K562 (cell line): Measurements from ENCODE around the gene IL15RA. TPM values are rescaled to one million over a fixed set of nuclear protein-coding genes. Genes with fewer than 3 reads are reported as not detected.
A peak's percentile ranks its signal among the peaks of the same experiment; 100 is the strongest.

Experiments
- CCNT2 ChIP-seq: IDR thresholded peaks from 2 replicates; pipeline ENCODE4 v1.6.1; 2011; ENCODE audit warnings: borderline replicate concordance, low read depth, mild to moderate bottlenecking, moderate library complexity, mixed read lengths, low read length; ENCODE audit not compliant: insufficient read length; ENCODE audit errors: extremely low read depth
- CXXC5 ChIP-seq: fragments of 250-450 bp; sonication (Bioruptor Pico); IDR thresholded peaks from 2 replicates; pipeline ENCODE4 v1.8.0; 2022; ENCODE audit warnings: inconsistent platforms, mild to moderate bottlenecking, moderate library complexity
- HMGN3 ChIP-seq: IDR thresholded peaks from 2 replicates; pipeline ENCODE4 v1.6.1; 2011; ENCODE audit warnings: borderline replicate concordance, low read depth, mild to moderate bottlenecking, mixed read lengths, low read length; ENCODE audit not compliant: insufficient read length; ENCODE audit errors: extremely low read depth
- KLF10 ChIP-seq: fragments of 250-450 bp; sonication (Bioruptor Pico); IDR thresholded peaks from 2 replicates; pipeline ENCODE4 v1.6.1; 2021; ENCODE audit warnings: matching md5 sums
- RHOXF2B ChIP-seq: fragments of 250-450 bp; sonication (Bioruptor Pico); conservative IDR thresholded peaks from 2 replicates; pipeline ENCODE4 v1.5.1; 2021
- SAP30 ChIP-seq: fragments of 200-600 bp; sonication (generic); IDR thresholded peaks from 2 replicates; pipeline ENCODE4 v1.6.1; 2012; ENCODE audit warnings: borderline replicate concordance, low read depth, mild to moderate bottlenecking, moderate library complexity, low read length, control low read depth, inconsistent platforms; ENCODE audit not compliant: insufficient read depth, poor library complexity, severe bottlenecking
- SMARCA5 ChIP-seq: fragments of 450-650 bp; IDR thresholded peaks from 2 replicates; pipeline ENCODE4 v1.6.1; 2016
- TFAP4 ChIP-seq: sonication (generic); formaldehyde crosslinking; IDR thresholded peaks from 2 replicates; pipeline ENCODE4 v1.8.0; 2022; ENCODE audit warnings: missing genetic modification reagents, mild to moderate bottlenecking, moderate library complexity, borderline replicate concordance
- TSHZ1 ChIP-seq: fragments of 250-450 bp; sonication (Bioruptor Pico); IDR thresholded peaks from 2 replicates; pipeline ENCODE4 v1.4.0; 2020; ENCODE audit warnings: mild to moderate bottlenecking, moderate library complexity
- ZBTB7A ChIP-seq: IDR thresholded peaks from 2 replicates; pipeline ENCODE4 v1.6.1; 2011; ENCODE audit warnings: low read depth, mild to moderate bottlenecking, low read length, moderate library complexity, borderline replicate concordance; ENCODE audit not compliant: control insufficient read depth
- ZNF263 ChIP-seq: sonication (generic); formaldehyde crosslinking; IDR thresholded peaks from 2 replicates; pipeline ENCODE4 v1.8.0; 2022; ENCODE audit warnings: mild to moderate bottlenecking, missing genetic modification reagents, borderline replicate concordance
- ZNF407 ChIP-seq: fragments of 450-650 bp; IDR thresholded peaks from 2 replicates; pipeline ENCODE4 v1.6.1; 2016; ENCODE audit warnings: low read depth
- polyA plus RNA-seq, 8 experiments: library from polyadenylated mRNA; depleted of rRNA in 4 of 8; stranded (reverse) in 5 of 8; unstranded in 3 of 8; fragments of >200 nt; fragmentation: Nextera tagmentation in 2 of 8; fragmentation: Illumina TruSeq in 1 of 8; extraction: Ambion mirVana in 2 of 8; extraction: Trizol in 1 of 8; gene quantifications; 2 replicates each; pipeline versions ENCODE4 v1.2.1 to v1.2.3, GENCODE V29; 2011 to 2014; ENCODE audit warnings: inconsistent platforms in 1 of 8, missing spikeins in 1 of 8
- total RNA-seq, 7 experiments: library from RNA; depleted of rRNA in 6 of 7; stranded (reverse); fragments of >200 nt in 6 of 7; fragmentation: Illumina TruSeq in 2 of 7; extraction: Trizol in 2 of 7; gene quantifications; 2 replicates each; pipeline versions ENCODE4 v1.2.1 to v1.2.3, GENCODE V29; 2011 to 2021; ENCODE audit warnings: low replicate concordance in 1 of 7

The IL15RA gene
- total and polyA plus RNA-seq, 9 of the 15 experiments (the other 6 are each of a cell fraction or from before 2014, with no cell fraction given) = 1.2 to 11.7 (median 8.0) TPM

GRCh38 chr10:5960070-5960972 is 17.0 kb downstream of the IL15RA start (continued):
- TF ChIP-seq ZNF407 (no peak), ZBTB7A (no peak; the same call in 1 of the 2 replicates), TFAP4 (peak; percentile 94), CXXC5 (CRISPR knock-in tag) (no peak), CCNT2 (peak; percentile 20), SMARCA5 (no peak), HMGN3 (no peak), ZNF263 (CRISPR knock-in tag) (no peak), TSHZ1 (CRISPR knock-in tag) (no peak), RHOXF2B (no peak), SAP30 (no peak), KLF10 (CRISPR knock-in tag) (no peak)
